Suppressor macrophage treated with lipopolysaccharide for 1 hour (primary cell): ENCODE data around the gene KRT14.
"Not testable (repeated sequence)": the region's sequence is repeated elsewhere in the genome, so short reads cannot be mapped to it uniquely, and the experiment has no call there.

Experiments used
- DNase-seq, 3 donors: peaks; one replicate each; pipeline ENCODE4 v3.0.0-alpha.2; 2020 to 2022

Gene KRT14

GRCh38 chr17:41576740-41577139 lies 10.0 kb downstream of the KRT14 start:
- not testable (repeated sequence) for DNase-seq

GRCh38 chr17:41575336-41575735 lies 11.4 kb downstream of the KRT14 start:
- DNase-seq, result no peak

GRCh38 chr17:41571561-41572434 lies 14.9 kb downstream of the KRT14 start, which contains the start of gene KRT9:
Gene KRT9, minus strand, starts transcription at chr17:41572059. Its CDS starts 67 bp downstream, at chr17:41571992.
- DNase-seq, result no peak

GRCh38 chr17:41567317-41567716 lies 19.4 kb downstream of the KRT14 start:
- DNase-seq, result no peak

- no peak for DNase-seq
Observed at GRCh38 chr17:41565338-41565737, 21.4 kb downstream of the KRT14 start.

- no peak for DNase-seq
Observed at GRCh38 chr17:41563607-41564170, 23.0 kb downstream of the KRT14 start.

- no peak for DNase-seq
Observed at GRCh38 chr17:41561554-41561953, 25.1 kb downstream of the KRT14 start.

- DNase-seq, result peak; percentile 42 to 49 (median 49)
Observed at GRCh38 chr17:41559548-41559947, 27.1 kb downstream of the KRT14 start.

GRCh38 chr17:41556931-41557330 lies 29.8 kb downstream of the KRT14 start:
- no peak for DNase-seq

GRCh38 chr17:41556306-41556705 lies 30.4 kb downstream of the KRT14 start:
- no peak for DNase-seq

GRCh38 chr17:41555105-41555887 lies 31.4 kb downstream of the KRT14 start:
- no peak for DNase-seq

- no peak for DNase-seq
Observed at GRCh38 chr17:41553987-41554680, 32.6 kb downstream of the KRT14 start.

GRCh38 chr17:41553176-41553575 lies 33.5 kb downstream of the KRT14 start:
- DNase-seq, result peak in 1 of 3 donors; percentile 9

GRCh38 chr17:41552455-41552854 lies 34.2 kb downstream of the KRT14 start:
- no peak for DNase-seq

- DNase-seq, result peak; percentile 36 to 39 (median 38)
Observed at GRCh38 chr17:41551365-41551764, 35.3 kb downstream of the KRT14 start.

GRCh38 chr17:41549596-41550039 lies 37.1 kb downstream of the KRT14 start:
- DNase-seq, result peak in 1 of 3 donors; percentile 47

- peak; percentile 73 to 90 (median 90) for DNase-seq
Observed at GRCh38 chr17:41548844-41549595, 37.7 kb downstream of the KRT14 start.

GRCh38 chr17:41547921-41548843 lies 38.5 kb downstream of the KRT14 start:
- peak; percentile 87 to 90 (median 88) for DNase-seq

GRCh38 chr17:41547378-41547841 lies 39.3 kb downstream of the KRT14 start:
- no peak for DNase-seq

- no peak for DNase-seq
Observed at GRCh38 chr17:41546819-41547218, 39.9 kb downstream of the KRT14 start.
